K562 (cell line): ENCODE results near the gene SGMS1. TPM values are rescaled to one million over a fixed set of nuclear protein-coding genes. Genes with fewer than 3 reads are reported as not detected.

Experiments
- ATAC-seq: fragments of 200-7000 bp; cut with Tn5 transposase; 3 replicates; pipeline ENCODE4 v1.9.1; 2020; ENCODE audit warnings: moderate library complexity
- BruUV-seq: library from RNA; stranded (reverse); fragments of 400-500 nt; replicated peaks from 2 replicates; lab custom pipeline; 2021; lab: Mats Ljungman, UMichigan
- CTCF ChIA-PET: fragments of 300-600 bp; formaldehyde crosslinking; extraction: SDS; loops from one replicate; lab custom pipeline; 2021; ENCODE audit warnings: low intra/inter-chr PET ratio; lab: Yijun Ruan, JAX
- POLR2A ChIA-PET: fragments of 300-600, 350-650 bp; sonication (Branson Sonifier 250); formaldehyde crosslinking; extraction: SDS; loops from one replicate; lab custom pipeline; 2021; ENCODE audit warnings: antibody characterized with exemption, inconsistent platforms; lab: Yijun Ruan, JAX
- DNase-seq, 4 experiments: peaks; one replicate each; pipeline versions ENCODE4 v3.0.0 to v3.0.0-alpha.2; 2011 to 2018; ENCODE audit warnings: low spot score in 3 of 4, mixed read lengths in 3 of 4; ENCODE audit errors: extremely low read depth in 1 of 4
- FAIRE-seq: peaks from 2 replicates; lab custom pipeline; 2011; peaks lifted over from hg19 to GRCh38; lab: Jason Lieb, UNC
- H2AFZ ChIP-seq: 2 replicates; pipeline ENCODE4 v1.6.0; 2011; ENCODE audit warnings: low read depth, low read length, control low read depth, inconsistent platforms
- H3K27ac ChIP-seq: fragments of 200-600 bp; 3 replicates; pipeline ENCODE4 v1.8.0; 2011; ENCODE audit warnings: low read depth, mild to moderate bottlenecking, control low read depth, inconsistent platforms, low read length, moderate library complexity, mixed read lengths; ENCODE audit errors: extremely low read depth
- H3K27me3 ChIP-seq, 2 experiments: fragments of 300-600 bp in 1 of 2; 2 replicates in 1 of 2; 3 replicates in 1 of 2; pipeline versions ENCODE4 v1.6.0 to v1.8.0; 2011; ENCODE audit warnings: inconsistent platforms in 2 of 2, low read length in 2 of 2, mild to moderate bottlenecking in 1 of 2, mixed read lengths in 1 of 2, moderate library complexity in 1 of 2; ENCODE audit not compliant: control insufficient read depth in 2 of 2, insufficient read depth in 2 of 2
- H3K36me3 ChIP-seq: fragments of 300-600 bp; 3 replicates; pipeline ENCODE4 v1.8.0; 2011; ENCODE audit warnings: mild to moderate bottlenecking, low read length, inconsistent platforms; ENCODE audit not compliant: control insufficient read depth, insufficient read depth
- H3K4me1 ChIP-seq, 2 experiments: fragments of 200-600 bp in 1 of 2; replicated peaks in 1 of 2; 2 replicates in 1 of 2; 3 replicates in 1 of 2; pipeline versions ENCODE4 v1.5.1 to v1.8.0; 2011; ENCODE audit warnings: inconsistent platforms in 2 of 2, low read length in 2 of 2, mild to moderate bottlenecking in 1 of 2, mixed read lengths in 1 of 2, moderate library complexity in 1 of 2; ENCODE audit not compliant: control insufficient read depth in 2 of 2, insufficient read depth in 2 of 2
- H3K4me2 ChIP-seq: 2 replicates; pipeline ENCODE4 v1.6.1; 2011; ENCODE audit warnings: low read length, control low read depth, inconsistent platforms, mixed read lengths; ENCODE audit not compliant: insufficient read depth
- H3K4me3 ChIP-seq: fragments of 200-600 bp; sonication (generic), shearing (Covaris generic); 2 replicates; pipeline ENCODE4 v1.5.1; 2016; ENCODE audit warnings: control low read depth, inconsistent platforms
- H3K79me2 ChIP-seq: fragments of 200-600 bp; 3 replicates; pipeline ENCODE4 v1.8.0; 2011; ENCODE audit warnings: low read length, inconsistent platforms; ENCODE audit not compliant: control insufficient read depth, insufficient read depth
- H3K9ac ChIP-seq, 2 experiments: 2 replicates each; pipeline versions ENCODE4 v1.6.0 to v1.6.1; 2011; ENCODE audit warnings: low read depth in 2 of 2, low read length in 2 of 2, control low read depth in 1 of 2, inconsistent platforms in 1 of 2, mild to moderate bottlenecking in 1 of 2, mixed read lengths in 1 of 2; ENCODE audit not compliant: insufficient read depth in 1 of 2
- H3K9me1 ChIP-seq: one replicate; pipeline ENCODE4 v1.6.0; 2011; ENCODE audit warnings: inconsistent platforms, mild to moderate bottlenecking, low read length, moderate library complexity; ENCODE audit not compliant: control insufficient read depth, insufficient read depth
- H3K9me3 ChIP-seq: replicated peaks from 2 replicates; pipeline ENCODE4 v1.5.1; 2011; ENCODE audit warnings: low read depth, low read length, inconsistent platforms; ENCODE audit not compliant: control insufficient read depth, insufficient read depth
- H4K20me1 ChIP-seq: replicated peaks from 2 replicates; pipeline ENCODE4 v1.6.1; 2011; ENCODE audit warnings: low read length, inconsistent platforms, mixed read lengths; ENCODE audit not compliant: control insufficient read depth, insufficient read depth
- ADNP ChIP-seq: fragments of 200-800 bp; sonication (Bioruptor generic); IDR thresholded peaks from 2 replicates; pipeline ENCODE4 v1.6.1; 2016; ENCODE audit warnings: missing genetic modification characterization, missing compliant biosample characterization
- CBFA2T3 ChIP-seq: fragments of 450-650 bp; IDR thresholded peaks from 2 replicates; pipeline ENCODE4 v1.6.1; 2017
- EGR1 ChIP-seq: fragments of 450-650 bp; conservative IDR thresholded peaks from 2 replicates; pipeline ENCODE4 v1.6.1; 2017; ENCODE audit warnings: mild to moderate bottlenecking
- KDM4B ChIP-seq, 2 experiments: fragments of 450-650 bp in 1 of 2; sonication (generic) in 1 of 2; IDR thresholded peaks; 2 replicates each; pipeline ENCODE4 v1.6.1; 2016 to 2017; ENCODE audit warnings: borderline replicate concordance in 2 of 2, antibody characterized with exemption in 1 of 2, low read depth in 1 of 2, mild to moderate bottlenecking in 1 of 2
- MBD2 ChIP-seq: sonication (generic); IDR thresholded peaks from 2 replicates; pipeline ENCODE4 v1.6.1; 2016; ENCODE audit warnings: low read depth, borderline replicate concordance
- RBM34 ChIP-seq: fragments of 200-400 bp; formaldehyde crosslinking; IDR thresholded peaks from 2 replicates; pipeline ENCODE4 v1.6.1; 2018; ENCODE audit warnings: low read length, borderline replicate concordance; ENCODE audit not compliant: insufficient read depth
- SMARCA4 ChIP-seq: fragments of 450-650 bp; IDR thresholded peaks from 2 replicates; pipeline ENCODE4 v1.6.1; 2016
- SP1 ChIP-seq: sonication (generic); formaldehyde crosslinking; IDR thresholded peaks from 2 replicates; pipeline ENCODE4 v1.8.1; 2022; ENCODE audit warnings: mild to moderate bottlenecking, missing genetic modification reagents
- TCF3 ChIP-seq: sonication (generic); formaldehyde crosslinking; IDR thresholded peaks from 2 replicates; pipeline ENCODE4 v1.4.0; 2020; ENCODE audit warnings: mild to moderate bottlenecking, missing genetic modification reagents
- TEAD4 ChIP-seq, 2 experiments: sonication (generic) in 1 of 2; formaldehyde crosslinking in 1 of 2; IDR thresholded peaks; 2 replicates each; pipeline versions ENCODE4 v1.6.1 to v1.8.0; 2012 to 2022; ENCODE audit warnings: borderline replicate concordance in 1 of 2, inconsistent platforms in 1 of 2, low read length in 1 of 2, mild to moderate bottlenecking in 1 of 2, missing genetic modification reagents in 1 of 2
- WGBS: fragments of 100-300 bp; shearing (Covaris generic); methylation state at CpG from one replicate; pipeline ENCODE4 v1.1.6; 2016; ENCODE audit warnings: low coverage, mixed read lengths; ENCODE audit not compliant: insufficient coverage; ENCODE audit errors: missing lambda C conversion rate; 5-methylcytosine and 5-hydroxymethylcytosine counted together
- in situ Hi-C: fragments of 300-500 bp; cut with MboI; formaldehyde crosslinking; loops from 4 replicates; pipeline ENCODE4 v1.15.0; 2018; ENCODE audit warnings: inconsistent platforms, mixed read lengths
- intact Hi-C: fragments of 100-400 bp; cut with micrococcal nuclease; formaldehyde crosslinking; loops from 2 replicates; pipeline ENCODE4 v1.14.2; 2022
- polyA plus RNA-seq, 8 experiments: library from polyadenylated mRNA; depleted of rRNA in 4 of 8; stranded (reverse) in 5 of 8; unstranded in 3 of 8; fragments of >200 nt; fragmentation: Nextera tagmentation in 2 of 8; fragmentation: Illumina TruSeq in 1 of 8; extraction: Ambion mirVana in 2 of 8; extraction: Trizol in 1 of 8; gene quantifications; 2 replicates each; pipeline versions ENCODE4 v1.2.1 to v1.2.3, GENCODE V29; 2011 to 2014; ENCODE audit warnings: inconsistent platforms in 1 of 8, missing spikeins in 1 of 8
- total RNA-seq, 7 experiments: library from RNA; depleted of rRNA in 6 of 7; stranded (reverse); fragments of >200 nt in 6 of 7; fragmentation: Illumina TruSeq in 2 of 7; extraction: Trizol in 2 of 7; gene quantifications; 2 replicates each; pipeline versions ENCODE4 v1.2.1 to v1.2.3, GENCODE V29; 2011 to 2021; ENCODE audit warnings: low replicate concordance in 1 of 7
- TF ChIP-seq, protein P1 (sequence below): sonication (generic); formaldehyde crosslinking; IDR thresholded peaks from 2 replicates; pipeline ENCODE4 v1.8.1; 2023; ENCODE audit warnings: mild to moderate bottlenecking, missing genetic modification reagents, moderate library complexity
- TF ChIP-seq, protein P2 (sequence below): sonication (generic); formaldehyde crosslinking; IDR thresholded peaks from 2 replicates; pipeline ENCODE4 v1.9.0; 2022; ENCODE audit warnings: mild to moderate bottlenecking, missing genetic modification reagents
- TF ChIP-seq, protein P3 (sequence below): fragments of 250-450 bp; sonication (Bioruptor Pico); IDR thresholded peaks from 2 replicates; pipeline ENCODE4 v1.9.0; 2021; ENCODE audit warnings: mild to moderate bottlenecking
- TF ChIP-seq, protein P4 (sequence below): sonication (generic); formaldehyde crosslinking; IDR thresholded peaks from 2 replicates; pipeline ENCODE4 v1.4.0; 2020; ENCODE audit warnings: mild to moderate bottlenecking, missing genetic modification reagents
- TF ChIP-seq, protein P5 (sequence below): fragments of 450-650 bp; formaldehyde crosslinking; IDR thresholded peaks from 2 replicates; pipeline ENCODE4 v1.4.0; 2020; ENCODE audit warnings: mild to moderate bottlenecking, moderate library complexity

Gene SGMS1
- total and polyA plus RNA-seq, 9 of the 15 experiments (the other 6 are each of a cell fraction or from before 2014, with no cell fraction given) = 22.6 to 232 (median 82.2) TPM

DNA sequence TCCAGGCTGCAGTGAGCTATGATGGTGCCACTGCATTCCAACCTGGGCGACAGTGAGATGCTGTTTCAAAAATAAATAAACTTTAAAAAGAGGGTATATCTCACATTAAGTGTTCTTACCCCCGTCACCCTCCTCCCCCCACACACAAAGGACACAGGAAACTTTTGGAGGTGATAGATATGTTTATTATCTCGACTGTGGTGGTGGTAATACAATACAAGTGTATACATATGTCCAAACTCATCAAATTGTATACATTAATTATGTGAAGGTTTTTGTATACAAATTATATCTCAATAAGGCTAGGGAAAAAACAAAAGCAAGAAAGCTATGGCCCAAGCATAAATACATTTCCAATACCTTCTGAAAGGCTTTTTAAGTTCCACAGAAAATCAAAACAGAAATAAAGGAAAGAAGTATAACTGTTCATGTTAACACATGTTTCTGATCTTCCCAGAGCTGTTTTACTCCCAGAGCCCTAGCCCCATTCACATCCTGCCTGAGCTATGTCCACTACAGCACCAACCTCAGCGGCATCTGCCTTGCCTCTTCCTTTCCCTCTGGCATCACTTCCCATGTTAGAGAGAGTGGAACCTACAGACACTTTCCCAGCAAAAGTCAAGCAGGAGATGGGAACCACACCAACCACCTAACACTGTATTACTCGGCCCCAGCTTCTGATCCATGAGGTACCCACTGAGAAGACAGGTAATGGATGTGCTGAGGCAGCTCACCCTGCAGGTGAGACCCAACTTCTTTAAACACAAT, 48.1 kb downstream of the SGMS1 start (continued):
- TF ChIP-seq, protein P1, sequence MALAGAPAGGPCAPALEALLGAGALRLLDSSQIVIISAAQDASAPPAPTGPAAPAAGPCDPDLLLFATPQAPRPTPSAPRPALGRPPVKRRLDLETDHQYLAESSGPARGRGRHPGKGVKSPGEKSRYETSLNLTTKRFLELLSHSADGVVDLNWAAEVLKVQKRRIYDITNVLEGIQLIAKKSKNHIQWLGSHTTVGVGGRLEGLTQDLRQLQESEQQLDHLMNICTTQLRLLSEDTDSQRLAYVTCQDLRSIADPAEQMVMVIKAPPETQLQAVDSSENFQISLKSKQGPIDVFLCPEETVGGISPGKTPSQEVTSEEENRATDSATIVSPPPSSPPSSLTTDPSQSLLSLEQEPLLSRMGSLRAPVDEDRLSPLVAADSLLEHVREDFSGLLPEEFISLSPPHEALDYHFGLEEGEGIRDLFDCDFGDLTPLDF (CRISPR knock-in tag) = no peak
- TF ChIP-seq, protein P2, sequence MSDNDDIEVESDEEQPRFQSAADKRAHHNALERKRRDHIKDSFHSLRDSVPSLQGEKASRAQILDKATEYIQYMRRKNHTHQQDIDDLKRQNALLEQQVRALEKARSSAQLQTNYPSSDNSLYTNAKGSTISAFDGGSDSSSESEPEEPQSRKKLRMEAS = no peak
- no peak for TF ChIP-seq KDM4B (IDR thresholded peaks at IDR 0.05; ENCODE audit: borderline replicate concordance in 2 of 2, low read depth in 1 of 2)
- TF ChIP-seq, protein P3, sequence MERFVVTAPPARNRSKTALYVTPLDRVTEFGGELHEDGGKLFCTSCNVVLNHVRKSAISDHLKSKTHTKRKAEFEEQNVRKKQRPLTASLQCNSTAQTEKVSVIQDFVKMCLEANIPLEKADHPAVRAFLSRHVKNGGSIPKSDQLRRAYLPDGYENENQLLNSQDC = no peak
- TF ChIP-seq, all 486 proteins: peak for 8

DNA sequence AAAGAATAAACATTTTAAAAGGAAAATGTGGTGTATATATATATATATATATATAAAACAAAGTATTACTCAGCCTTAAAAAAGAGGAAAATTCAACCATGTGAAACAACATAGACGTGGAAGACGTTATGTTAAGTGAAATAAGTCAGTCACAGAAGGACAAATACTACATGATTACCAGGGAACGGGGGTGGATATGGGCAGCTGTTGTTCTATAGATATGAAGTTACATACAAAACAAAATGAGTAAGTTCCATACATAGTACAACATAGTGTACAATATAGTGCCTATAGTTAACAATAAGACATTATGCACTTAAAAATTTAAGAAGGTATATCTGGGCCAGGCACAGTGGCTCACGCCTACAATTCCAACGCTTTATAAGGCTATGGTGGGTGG, 48.8 kb downstream of the SGMS1 start:
- CTCF ChIA-PET = no interaction called here
- POLR2A ChIA-PET = interaction anchor here (0.8 to 5.5 kb wide), 5 partner anchors 7 to 192 kb away, joined by 3 to 67 read pairs (median 5); no protein-coding TSS in a partner anchor
- FAIRE-seq = no peak
- 25% methylated on average over 5 of the region's 5 CpGs for WGBS
- H3K4me2 ChIP-seq = peak overlapping the region; percentile 53
- no peak for DNase-seq
- in situ Hi-C loops (no loop called here), intact Hi-C loops (no loop called here)
- ATAC-seq = no peak
- H3K4me1 ChIP-seq = peaks cover 45 to 85% of the 10 kb centered on the region in 2 experiments
- no peaks in the 10 kb centered on the region for H3K9me1 ChIP-seq
- no peaks in the 10 kb centered on the region for H3K9me3 ChIP-seq
- no peaks in the 10 kb centered on the region for H3K27me3 ChIP-seq
- H3K79me2 ChIP-seq = peaks cover 94% of the 10 kb centered on the region
- H3K27ac ChIP-seq = peak overlapping the region; percentile 97
- H3K4me3 ChIP-seq = no peak overlapping the region
- peak overlapping the region in 1 of 2 experiments; percentile 86; a peak in 2 of 4 replicates for H3K9ac ChIP-seq
- no peak overlapping the region for H2AFZ ChIP-seq
- BruUV-seq = no TSS peak
- no peaks in the 10 kb centered on the region; the same call in 1 of the 3 replicates for H3K36me3 ChIP-seq
- no peaks in the 10 kb centered on the region for H4K20me1 ChIP-seq
- TF ChIP-seq TCF3 (CRISPR knock-in tag) = peak; percentile 35
- no peak for TF ChIP-seq SP1 (CRISPR knock-in tag)
- peak; percentile 52; the same call in 1 of the 2 replicates for TF ChIP-seq CBFA2T3
- TF ChIP-seq, protein P4, sequence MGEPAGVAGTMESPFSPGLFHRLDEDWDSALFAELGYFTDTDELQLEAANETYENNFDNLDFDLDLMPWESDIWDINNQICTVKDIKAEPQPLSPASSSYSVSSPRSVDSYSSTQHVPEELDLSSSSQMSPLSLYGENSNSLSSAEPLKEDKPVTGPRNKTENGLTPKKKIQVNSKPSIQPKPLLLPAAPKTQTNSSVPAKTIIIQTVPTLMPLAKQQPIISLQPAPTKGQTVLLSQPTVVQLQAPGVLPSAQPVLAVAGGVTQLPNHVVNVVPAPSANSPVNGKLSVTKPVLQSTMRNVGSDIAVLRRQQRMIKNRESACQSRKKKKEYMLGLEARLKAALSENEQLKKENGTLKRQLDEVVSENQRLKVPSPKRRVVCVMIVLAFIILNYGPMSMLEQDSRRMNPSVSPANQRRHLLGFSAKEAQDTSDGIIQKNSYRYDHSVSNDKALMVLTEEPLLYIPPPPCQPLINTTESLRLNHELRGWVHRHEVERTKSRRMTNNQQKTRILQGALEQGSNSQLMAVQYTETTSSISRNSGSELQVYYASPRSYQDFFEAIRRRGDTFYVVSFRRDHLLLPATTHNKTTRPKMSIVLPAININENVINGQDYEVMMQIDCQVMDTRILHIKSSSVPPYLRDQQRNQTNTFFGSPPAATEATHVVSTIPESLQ = no peak
- TF ChIP-seq MBD2 = no peak
- peak; percentile 86 for TF ChIP-seq EGR1
- no peak for TF ChIP-seq RBM34
- peak; percentile 27; the same call in 1 of the 2 replicates for TF ChIP-seq TEAD4 (IDR thresholded peaks at IDR 0.05; ENCODE audit: low read length)
- no peak for TF ChIP-seq TEAD4 (CRISPR knock-in tag; IDR thresholded peaks at IDR 0.05; ENCODE audit: borderline replicate concordance)
- TF ChIP-seq SMARCA4 = peak; percentile 12; the same call in 1 of the 2 replicates
- TF ChIP-seq, protein P5, sequence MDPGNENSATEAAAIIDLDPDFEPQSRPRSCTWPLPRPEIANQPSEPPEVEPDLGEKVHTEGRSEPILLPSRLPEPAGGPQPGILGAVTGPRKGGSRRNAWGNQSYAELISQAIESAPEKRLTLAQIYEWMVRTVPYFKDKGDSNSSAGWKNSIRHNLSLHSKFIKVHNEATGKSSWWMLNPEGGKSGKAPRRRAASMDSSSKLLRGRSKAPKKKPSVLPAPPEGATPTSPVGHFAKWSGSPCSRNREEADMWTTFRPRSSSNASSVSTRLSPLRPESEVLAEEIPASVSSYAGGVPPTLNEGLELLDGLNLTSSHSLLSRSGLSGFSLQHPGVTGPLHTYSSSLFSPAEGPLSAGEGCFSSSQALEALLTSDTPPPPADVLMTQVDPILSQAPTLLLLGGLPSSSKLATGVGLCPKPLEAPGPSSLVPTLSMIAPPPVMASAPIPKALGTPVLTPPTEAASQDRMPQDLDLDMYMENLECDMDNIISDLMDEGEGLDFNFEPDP (CRISPR knock-in tag) = no peak
- 0 out of 2 replicates have a peak, but pooled peaks have one; percentile 22 for TF ChIP-seq ADNP (tag)
